ENCODE measurements around the gene MLC1. TPM values are rescaled to one million over a fixed set of nuclear protein-coding genes. Genes with fewer than 3 reads are reported as not detected.

The MLC1 gene
- total and polyA plus RNA-seq, 2 experiments from 2014 or later, result 0.27 to 0.32 TPM

DNA sequence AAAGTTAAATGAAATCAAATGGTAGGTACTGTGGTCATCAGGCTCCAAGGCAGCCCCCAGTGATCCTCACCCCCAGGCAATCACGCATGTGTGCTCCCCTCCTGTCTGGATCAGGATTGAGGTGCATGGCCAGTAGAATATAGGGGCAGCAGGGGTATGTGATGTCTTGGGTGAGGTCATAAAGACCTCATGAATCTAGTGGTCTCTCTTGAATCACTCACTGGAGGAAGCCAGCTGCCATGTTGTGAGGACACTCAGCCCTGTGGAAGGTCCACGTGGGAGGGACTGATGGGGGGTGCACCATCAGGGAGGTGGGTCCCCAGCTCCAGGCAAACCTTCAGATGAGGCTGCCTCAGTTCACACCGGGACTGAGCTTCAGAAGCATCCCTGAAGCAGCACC lies 65.9 kb downstream of the MLC1 start:
- DNase-seq (ENCODE audit: low read depth in 1 of 2, low spot score in 1 of 2), result no peak
- no peak overlapping the region for H3K27ac ChIP-seq
- no peak for TF ChIP-seq CTCF (IDR thresholded peaks at IDR 0.05; ENCODE audit: low read depth, low read length)

GRCh38 chr22:50018608-50019285 lies 66.5 kb downstream of the MLC1 start:
- H3K27me3 ChIP-seq, result peaks cover 60% of the 10 kb centered on the region
- DNase-seq (ENCODE audit: low read depth in 1 of 2, low spot score in 1 of 2), result no peak
- no peak overlapping the region for H3K27ac ChIP-seq
- H3K4me3 ChIP-seq, result no peak overlapping the region
- no peak for TF ChIP-seq CTCF (IDR thresholded peaks at IDR 0.05; ENCODE audit: low read depth, low read length)
- no peaks in the 10 kb centered on the region for H3K9me3 ChIP-seq (ENCODE audit: low read depth)
- H3K36me3 ChIP-seq, result no peaks in the 10 kb centered on the region
- no peaks in the 10 kb centered on the region for H3K4me1 ChIP-seq (ENCODE audit: low read depth)

More for the DNA sequence above, 65.9 kb downstream of the MLC1 start:
- Histone ChIP-seq H3K4me3 (no peak overlapping the region), H3K9me3 (ENCODE audit: low read depth) (no peaks in the 10 kb centered on the region), H3K36me3 (no peaks in the 10 kb centered on the region), H3K4me1 (ENCODE audit: low read depth) (no peaks in the 10 kb centered on the region), H3K27me3 (peaks cover 55% of the 10 kb centered on the region)

DNA sequence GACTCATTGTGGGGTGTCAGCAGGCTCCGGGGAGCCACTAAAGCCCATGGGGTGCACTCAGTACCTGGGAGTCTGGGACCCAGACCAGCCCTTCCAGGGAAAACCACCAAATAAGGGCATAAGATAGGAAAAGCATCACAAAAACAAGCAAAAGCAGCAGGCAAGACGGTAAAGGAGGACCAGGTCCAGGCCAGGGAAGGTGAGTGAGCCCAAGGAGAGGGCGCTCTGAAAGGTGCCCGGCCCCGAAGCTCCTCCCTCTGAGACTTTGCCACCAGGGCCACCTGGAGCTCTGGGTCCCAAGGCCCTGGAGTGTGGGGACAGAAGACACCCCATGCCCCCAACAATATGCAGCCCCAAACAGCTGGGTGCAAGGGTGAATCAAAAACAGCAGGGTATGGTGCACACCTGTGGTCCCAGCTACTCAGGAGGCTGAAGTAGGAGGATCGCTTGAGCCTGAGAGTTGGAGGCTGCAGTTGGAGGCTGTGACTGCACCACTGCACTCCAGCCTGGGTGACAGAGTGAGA lies 67.5 kb downstream of the MLC1 start:
- Histone ChIP-seq H3K36me3 (no peaks in the 10 kb centered on the region), H3K4me1 (ENCODE audit: low read depth) (no peaks in the 10 kb centered on the region), H3K9me3 (ENCODE audit: low read depth) (no peaks in the 10 kb centered on the region), H3K27ac (no peak overlapping the region), H3K27me3 (peaks cover 69% of the 10 kb centered on the region), H3K4me3 (no peak overlapping the region)
- no peak for TF ChIP-seq CTCF (IDR thresholded peaks at IDR 0.05; ENCODE audit: low read depth, low read length)
- no peak for DNase-seq (ENCODE audit: low read depth in 1 of 2, low spot score in 1 of 2)

DNA sequence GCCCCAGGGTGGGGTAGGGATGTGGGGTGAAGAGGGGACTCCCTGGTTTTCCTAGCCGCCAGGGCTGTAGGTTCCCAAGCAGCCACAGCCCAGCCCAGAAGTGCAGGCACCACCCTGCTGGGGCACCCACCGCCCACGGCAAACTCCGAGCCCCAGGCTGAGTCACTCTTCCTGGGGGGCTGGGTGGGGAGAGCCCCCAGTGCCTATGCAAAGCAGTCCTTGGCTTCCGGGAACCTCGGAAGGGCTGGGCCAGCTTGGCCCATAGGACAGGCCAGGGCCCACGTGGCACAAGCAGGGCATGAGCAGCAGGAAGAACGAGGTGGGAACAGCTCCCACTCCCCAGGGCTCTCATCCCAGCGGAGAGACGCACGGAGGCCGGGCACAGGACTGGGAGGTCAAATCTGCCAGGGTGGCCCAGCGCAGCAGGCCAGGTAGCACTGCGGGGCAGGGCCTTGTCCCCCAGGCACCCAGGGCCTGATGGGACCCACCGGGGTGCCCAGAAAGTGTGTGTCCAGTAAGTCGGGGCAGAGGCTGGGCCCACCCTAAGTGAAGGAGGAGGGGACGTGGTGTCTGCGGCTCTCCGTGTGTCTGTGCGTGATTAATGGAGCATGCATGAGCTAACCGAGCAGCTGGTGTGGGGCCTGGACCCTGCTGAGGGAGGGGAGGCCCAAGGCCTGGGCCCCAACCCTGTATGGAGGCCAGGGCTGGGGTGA lies 68.1 kb downstream of the MLC1 start:
- H3K27me3 ChIP-seq, result peaks cover 73% of the 10 kb centered on the region
- H3K36me3 ChIP-seq, result no peaks in the 10 kb centered on the region
- H3K9me3 ChIP-seq (ENCODE audit: low read depth), result no peaks in the 10 kb centered on the region
- H3K27ac ChIP-seq, result no peak overlapping the region
- H3K4me1 ChIP-seq (ENCODE audit: low read depth), result no peaks in the 10 kb centered on the region
- H3K4me3 ChIP-seq, result no peak overlapping the region
- TF ChIP-seq CTCF (IDR thresholded peaks at IDR 0.05; ENCODE audit: low read depth, low read length), result no peak
- DNase-seq (ENCODE audit: low read depth in 1 of 2, low spot score in 1 of 2), result no peak

DNA sequence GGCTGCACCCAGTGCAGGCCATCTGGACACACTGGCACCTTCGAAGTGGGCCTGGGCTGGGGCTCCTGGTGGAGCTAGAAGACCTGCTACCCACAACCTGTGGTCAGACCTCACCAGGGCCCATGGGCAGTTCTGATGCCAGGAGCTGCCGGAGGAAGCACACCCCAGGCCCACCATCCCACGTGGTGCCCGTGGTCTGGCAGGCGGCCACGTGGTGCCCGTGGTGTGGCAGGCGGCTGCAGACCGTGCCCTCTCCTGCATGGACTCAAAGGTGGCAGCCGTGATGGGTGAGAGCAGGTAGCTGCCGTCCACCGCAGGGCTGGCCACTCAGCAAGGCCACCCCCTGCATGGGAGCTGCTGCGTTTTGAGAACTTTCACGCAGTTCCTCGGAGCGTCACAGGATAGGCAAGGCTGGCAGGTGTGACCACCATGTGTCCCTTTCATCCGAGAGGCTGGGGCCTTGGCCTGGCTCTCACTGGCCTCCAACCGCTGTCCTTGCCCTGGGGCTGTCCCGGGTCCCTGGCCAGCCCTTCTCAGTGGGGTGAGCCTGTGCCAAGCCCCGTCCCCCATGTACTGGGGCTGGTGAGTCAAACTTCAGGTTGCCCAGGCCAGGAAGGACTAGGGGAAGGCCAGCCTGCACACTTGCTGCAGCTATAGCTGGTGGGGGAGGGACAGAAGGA lies 68.8 kb downstream of the MLC1 start:
- H3K27me3 ChIP-seq, result peaks cover 80% of the 10 kb centered on the region
- no peaks in the 10 kb centered on the region for H3K9me3 ChIP-seq (ENCODE audit: low read depth)
- H3K36me3 ChIP-seq, result no peaks in the 10 kb centered on the region
- DNase-seq (ENCODE audit: low read depth in 1 of 2, low spot score in 1 of 2), result no peak
- H3K27ac ChIP-seq, result no peak overlapping the region
- no peak overlapping the region for H3K4me3 ChIP-seq
- no peaks in the 10 kb centered on the region for H3K4me1 ChIP-seq (ENCODE audit: low read depth)
- no peak for TF ChIP-seq CTCF (IDR thresholded peaks at IDR 0.05; ENCODE audit: low read depth, low read length)
